GM12864 (cell line): ENCODE data around the gene PHACTR1.

Experiments used
- DNase-seq: peaks from one replicate; pipeline ENCODE4 v3.0.0-alpha.2; 2011; ENCODE audit warnings: low read depth
- H3K4me3 ChIP-seq: 2 replicates; pipeline ENCODE4 v1.5.1; 2011; ENCODE audit warnings: mild to moderate bottlenecking, low read depth, low read length, control low read depth
- CTCF ChIP-seq: IDR thresholded peaks from 2 replicates; pipeline ENCODE4 v1.5.1; 2011; ENCODE audit warnings: low read depth, mild to moderate bottlenecking, moderate library complexity, low read length, control low read depth, inconsistent platforms; ENCODE audit errors: missing control alignments

Gene PHACTR1

GRCh38 chr6:12893036-12893435 lies 176.5 kb downstream of the PHACTR1 start:
- DNase-seq: no peak
- no peak for TF ChIP-seq CTCF
- no peak overlapping the region for H3K4me3 ChIP-seq

- H3K4me3 ChIP-seq: no peak overlapping the region
- TF ChIP-seq CTCF: no peak
- DNase-seq: no peak
Measured at GRCh38 chr6:12895721-12896120, 179.2 kb downstream of the PHACTR1 start.

- no peak for TF ChIP-seq CTCF
- DNase-seq: no peak
Measured at GRCh38 chr6:12896208-12896733, 179.7 kb downstream of the PHACTR1 start.

GRCh38 chr6:12898603-12899002 lies 182.0 kb downstream of the PHACTR1 start:
- H3K4me3 ChIP-seq: no peak overlapping the region
- DNase-seq: no peak
- no peak for TF ChIP-seq CTCF

More at GRCh38 chr6:12896208-12896733, 179.7 kb downstream of the PHACTR1 start:
- H3K4me3 ChIP-seq: no peak overlapping the region

GRCh38 chr6:12899046-12899833 lies 182.7 kb downstream of the PHACTR1 start:
- DNase-seq: no peak
- no peak overlapping the region for H3K4me3 ChIP-seq
- no peak for TF ChIP-seq CTCF

- DNase-seq: no peak
- H3K4me3 ChIP-seq: no peak overlapping the region
- TF ChIP-seq CTCF: no peak
Measured at GRCh38 chr6:12903246-12903645, 186.7 kb downstream of the PHACTR1 start.

GRCh38 chr6:12909833-12910232 lies 193.3 kb downstream of the PHACTR1 start:
- TF ChIP-seq CTCF: no peak
- no peak for DNase-seq
- H3K4me3 ChIP-seq: no peak overlapping the region
